Posterior vena cava (tissue), 2 donors: Measurements from ENCODE around the gene NKRF. TPM values are rescaled to one million over a fixed set of nuclear protein-coding genes. Genes with fewer than 3 reads are reported as not detected.

Experiments used
- DNase-seq: peaks from one replicate; pipeline ENCODE4 v3.0.0-alpha.2; 2020; ENCODE audit warnings: low spot score
- intact Hi-C, 2 donors: fragments of 100-400 bp; cut with DNase I; formaldehyde crosslinking; loops; one replicate each; pipeline versions ENCODE4 v1.14.1 to v1.14.2; 2022 to 2023
- total RNA-seq, 2 donors: library from RNA; stranded (reverse); fragmentation: NEBNext Ultra II Directional; extraction: Animal tissue kit (Norgen Biotek cat#: 25700); gene quantifications; one replicate each; pipeline ENCODE4 v1.2.1, GENCODE V29; 2021
- donor health status: DM: yes; HTN: yes; CAD: no.
- donor health status: DM: yes; HTN: yes; CAD: no.

NKRF gene
- total RNA-seq, 2 donors from 2014 or later = 6.8 to 7.5 TPM

DNA sequence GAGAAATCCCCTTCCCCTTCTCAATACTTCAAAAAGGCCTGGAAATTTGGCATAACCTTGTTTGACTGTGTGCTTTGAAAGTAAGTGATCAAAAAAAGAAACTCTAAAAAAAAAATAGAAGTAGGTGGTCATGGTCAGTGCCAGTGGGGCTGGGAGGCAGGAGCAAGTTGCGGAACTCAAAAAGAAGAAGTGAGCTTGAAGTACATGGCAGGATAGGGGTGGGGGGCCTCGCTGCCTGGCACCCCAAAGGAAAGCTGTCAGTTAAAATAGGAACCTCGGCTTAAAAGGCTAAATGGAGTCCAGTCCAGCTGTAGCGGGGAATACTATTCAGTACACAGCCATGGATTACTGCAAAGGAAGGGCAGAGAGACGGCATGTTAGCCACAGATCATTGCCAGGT, 12.2 kb upstream of the NKRF start:
- no peak for DNase-seq
- intact Hi-C loops = no loop called here

- DNase-seq = no peak
- intact Hi-C loops = no loop called here
These were observed 11.4 kb upstream of the NKRF start for GRCh38 chrX:119617517-119618164.

- intact Hi-C loops = no loop called here
- DNase-seq = no peak
These were observed 8.6 kb upstream of the NKRF start for GRCh38 chrX:119614776-119615175.

GRCh38 chrX:119607018-119607389, 780 bp upstream of the NKRF start:
- DNase-seq = no peak
- intact Hi-C loops = no loop called here

- no peak for DNase-seq
- intact Hi-C loops = no loop called here
These were observed 552 bp downstream of the NKRF start for GRCh38 chrX:119605464-119606279.

DNA sequence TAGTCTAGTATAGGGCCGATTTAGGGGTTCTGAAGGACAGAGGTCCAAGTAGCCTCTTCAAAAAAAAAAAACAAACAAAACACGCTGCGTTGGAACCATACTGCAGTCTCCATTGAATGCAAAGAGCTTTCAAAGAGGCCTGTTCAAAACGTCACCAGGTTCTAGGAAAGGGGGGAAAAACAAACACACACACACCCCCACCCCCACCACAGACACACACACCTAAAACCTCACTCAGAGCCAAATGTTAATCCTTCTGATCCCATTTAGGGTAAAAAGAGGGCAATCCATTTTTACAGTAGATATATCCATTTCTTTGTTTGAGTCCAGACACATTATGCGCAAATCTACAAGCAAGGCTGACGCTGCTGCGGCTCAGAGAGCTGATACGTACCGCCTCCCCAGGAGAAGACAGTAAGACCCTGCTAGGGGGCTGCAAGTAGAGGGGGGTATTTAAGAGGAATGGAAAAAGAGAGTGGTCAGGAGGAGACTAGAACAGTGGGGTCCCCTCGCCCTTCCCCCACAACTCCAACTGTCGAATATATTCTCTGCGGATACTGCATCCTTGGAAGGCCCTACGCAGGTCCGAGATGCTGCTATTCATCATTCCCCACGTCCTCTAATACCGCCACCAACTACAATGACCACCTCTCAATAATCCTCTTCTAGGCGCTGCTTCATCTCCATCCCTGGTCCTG, 1.3 kb downstream of the NKRF start:
- DNase-seq = no peak
- intact Hi-C loops = no loop called here

- intact Hi-C loops = no loop called here
- DNase-seq = no peak
These were observed 3.4 kb downstream of the NKRF start for GRCh38 chrX:119602701-119603255.

DNA sequence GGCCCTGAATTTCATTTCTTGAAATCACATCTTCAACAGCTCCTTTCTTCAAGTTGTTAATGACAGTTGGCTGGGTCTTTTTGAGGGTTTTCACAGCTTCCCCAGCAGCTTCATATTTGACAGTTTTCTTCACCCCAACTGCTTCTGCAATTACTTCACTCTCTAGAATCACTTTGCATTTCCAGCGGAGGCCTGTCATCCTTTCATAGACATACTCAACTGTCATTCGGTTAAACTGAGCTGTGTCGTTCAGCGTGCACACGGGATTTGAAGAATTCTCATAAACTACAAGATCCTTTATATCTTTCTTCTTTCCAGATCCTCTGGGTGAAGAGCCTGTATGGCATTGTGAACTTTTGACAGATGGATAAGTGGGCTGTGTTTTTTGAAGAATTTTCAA, 16.4 kb downstream of the NKRF start:
- DNase-seq = no peak
- intact Hi-C loops = no loop called here

GRCh38 chrX:119583431-119584059, 22.7 kb downstream of the NKRF start:
- DNase-seq = no peak
- intact Hi-C loops = no loop called here

DNA sequence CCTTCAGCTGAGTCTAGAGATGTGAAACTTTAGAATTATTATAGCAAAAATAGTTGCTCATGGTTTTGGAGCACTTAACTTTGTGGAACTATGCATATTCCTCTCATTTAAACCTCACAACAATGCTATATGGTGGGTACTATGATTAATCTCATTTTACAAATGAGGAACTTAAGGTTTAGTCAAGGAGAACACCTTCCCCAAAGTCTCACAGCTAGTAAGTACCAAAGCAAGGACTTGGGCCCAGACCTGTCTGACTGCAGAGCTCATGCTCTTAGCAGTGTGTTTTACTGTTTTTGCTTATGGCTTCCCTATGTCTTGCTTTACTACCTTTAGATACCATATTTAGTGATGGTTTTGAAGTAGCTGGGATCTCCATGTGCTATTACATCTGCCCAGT, 26.8 kb downstream of the NKRF start:
- DNase-seq = no peak
- intact Hi-C loops = no loop called here

GRCh38 chrX:119574394-119575266, 31.6 kb downstream of the NKRF start, which contains the start of gene UBE2A:
UBE2A (plus strand) TSS chrX:119574563; CDS start chrX:119574712, 149 bp downstream.
- intact Hi-C loops = no loop called here
- peak; percentile 96 for DNase-seq

DNA sequence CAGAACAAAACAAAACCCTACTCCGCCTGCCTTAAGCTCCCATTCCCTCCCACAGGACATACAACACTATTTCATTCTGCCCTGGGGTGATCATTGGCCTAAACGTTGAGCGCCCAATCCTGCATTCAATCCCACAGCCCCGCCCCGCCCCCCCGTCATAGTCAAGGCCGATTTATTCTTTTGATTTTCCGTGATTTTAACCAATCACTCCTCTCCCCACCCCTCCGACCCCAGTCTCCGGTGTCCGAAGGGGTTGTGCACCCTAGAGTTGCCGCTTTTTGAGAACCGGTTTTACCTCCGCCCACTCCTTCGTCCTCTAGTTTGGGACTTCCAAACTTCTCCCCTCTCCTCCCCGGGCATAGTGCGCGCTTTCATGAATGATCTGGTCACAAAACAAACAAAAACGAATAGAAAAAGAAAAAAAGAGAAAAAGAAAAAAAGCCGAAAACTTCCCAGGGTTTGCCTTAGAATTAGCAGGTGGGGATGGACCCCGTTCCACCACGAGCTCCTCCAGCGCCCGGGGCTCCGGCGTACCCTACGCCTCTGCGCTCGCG, 32.3 kb downstream of the NKRF start:
- intact Hi-C loops = no loop called here
- no peak for DNase-seq

GRCh38 chrX:119573222-119573621, 33.0 kb downstream of the NKRF start:
- intact Hi-C loops = no loop called here

DNA sequence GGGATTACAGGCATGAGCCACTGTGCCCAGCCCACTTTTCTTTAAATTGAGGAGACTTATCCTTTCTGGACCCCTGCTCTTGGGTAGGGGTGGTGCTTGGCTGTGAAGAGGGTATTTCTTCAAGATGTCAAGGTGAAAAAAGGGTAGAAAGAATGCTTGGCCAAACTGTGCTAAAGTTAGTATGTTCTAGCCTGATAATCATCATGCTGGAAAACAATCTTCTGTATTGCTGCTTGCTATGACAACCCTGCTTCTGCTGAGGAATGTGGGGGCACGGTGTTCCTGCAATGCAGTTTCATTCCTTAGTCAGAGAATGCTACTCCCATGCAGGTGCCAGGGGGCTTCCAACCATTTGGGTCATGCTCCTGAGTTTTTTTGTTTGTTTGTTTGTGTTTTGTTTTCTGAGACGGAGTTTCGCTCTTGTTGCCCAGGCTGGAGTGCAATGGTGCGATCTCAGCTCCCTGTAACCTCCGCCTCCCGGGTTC, 35.8 kb downstream of the NKRF start:
- intact Hi-C loops = no loop called here

More at GRCh38 chrX:119573222-119573621, 33.0 kb downstream of the NKRF start:
- DNase-seq = no peak

GRCh38 chrX:119565107-119565663, 41.0 kb downstream of the NKRF start, which contains the start of gene STEEP1:
STEEP1 (minus strand) TSS chrX:119565409; CDS start chrX:119565355, 54 bp downstream.
- peak; percentile 95 for DNase-seq
- intact Hi-C loops = no loop called here

More for the DNA sequence above, 35.8 kb downstream of the NKRF start:
- DNase-seq = no peak

- no peak for DNase-seq
- intact Hi-C loops = no loop called here
These were observed 53.7 kb downstream of the NKRF start for GRCh38 chrX:119552508-119552907.

DNA sequence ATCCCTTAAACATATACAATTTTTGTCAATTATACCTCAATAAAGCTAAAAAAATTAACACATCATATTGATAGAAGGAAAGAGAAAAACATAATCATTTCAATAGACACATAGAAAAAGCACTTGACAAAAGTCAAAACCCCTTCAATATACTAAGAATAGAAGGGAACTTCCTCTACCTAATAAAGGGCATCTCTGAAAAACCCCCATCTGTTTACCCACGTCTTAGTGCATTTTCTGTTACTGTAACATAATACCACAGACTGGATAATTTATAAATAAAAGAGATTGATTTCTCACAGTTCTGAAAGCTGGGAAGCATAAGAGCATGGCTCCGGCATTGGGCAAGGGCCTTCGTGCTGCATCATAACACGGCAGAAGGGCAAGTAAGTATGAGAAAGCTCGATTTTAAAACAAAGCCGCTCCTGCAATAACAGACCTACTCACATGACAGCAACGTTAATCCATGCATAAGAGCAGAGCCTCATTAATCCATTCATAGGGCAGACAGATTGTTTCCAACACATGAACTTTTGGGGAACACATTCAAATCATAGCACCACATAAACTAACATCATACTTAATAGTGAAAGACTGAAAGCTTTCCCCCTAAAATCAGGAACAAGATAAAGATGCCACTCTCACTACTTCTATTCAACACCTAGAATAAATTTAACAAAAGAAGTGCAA, 56.8 kb downstream of the NKRF start:
- intact Hi-C loops = no loop called here
- no peak for DNase-seq
